Natural killer cell (primary cell): ENCODE data around the gene PTH2. TPM values are rescaled to one million over a fixed set of nuclear protein-coding genes. Genes with fewer than 3 reads are reported as not detected.

Source experiments
- ATAC-seq, 3 donors: fragments of 150-1000 bp in 2 of 3; fragments of 200-7000 bp in 1 of 3; cut with Tn5 transposase; 1 replicate in 1 of 3; 2 replicates in 2 of 3; pipeline ENCODE4 v1.10.0; 2021; ENCODE audit warnings: mild to moderate bottlenecking in 2 of 3, moderate library complexity in 2 of 3
- DNase-seq, 2 donors: peaks; one replicate each; pipeline versions ENCODE4 v3.0.0 to v3.0.0-alpha.2; 2013 to 2021; ENCODE audit warnings: mixed read lengths in 1 of 2
- H3K27ac ChIP-seq: one replicate; pipeline ENCODE4 v1.5.1; 2013; ENCODE audit warnings: mild to moderate bottlenecking, low read length
- H3K27me3 ChIP-seq: one replicate; pipeline ENCODE4 v1.6.1; 2013; ENCODE audit warnings: low read length; ENCODE audit not compliant: control insufficient read depth, insufficient read depth
- H3K36me3 ChIP-seq: one replicate; pipeline ENCODE4 v1.6.1; 2013; ENCODE audit warnings: low read length; ENCODE audit not compliant: control insufficient read depth, insufficient read depth
- H3K4me1 ChIP-seq: one replicate; pipeline ENCODE4 v1.6.1; 2013; ENCODE audit warnings: low read length; ENCODE audit not compliant: control insufficient read depth, insufficient read depth
- H3K4me3 ChIP-seq: one replicate; pipeline ENCODE4 v1.5.1; 2013; ENCODE audit warnings: low read length
- H3K9me3 ChIP-seq: one replicate; pipeline ENCODE4 v1.6.1; 2013; ENCODE audit warnings: low read length; ENCODE audit not compliant: control insufficient read depth, insufficient read depth
- H3K27ac Mint-ChIP-seq, 2 donors: one replicate each; pipeline ENCODE4 v1.8.0; 2022; ENCODE audit warnings: mild to moderate bottlenecking in 2 of 2, mixed read lengths in 2 of 2, moderate library complexity in 1 of 2
- H3K27me3 Mint-ChIP-seq, 2 donors: one replicate each; pipeline ENCODE4 v1.8.0; 2022; ENCODE audit warnings: low read depth in 2 of 2, mixed read lengths in 2 of 2
- H3K36me3 Mint-ChIP-seq: one replicate; pipeline ENCODE4 v1.8.0; 2022; ENCODE audit warnings: mixed read lengths
- H3K4me1 Mint-ChIP-seq, 2 donors: one replicate each; pipeline ENCODE4 v1.8.0; 2022; ENCODE audit warnings: mixed read lengths in 2 of 2
- H3K4me3 Mint-ChIP-seq: one replicate; pipeline ENCODE4 v1.8.0; 2022; ENCODE audit warnings: mild to moderate bottlenecking, moderate library complexity, mixed read lengths
- H3K9me3 Mint-ChIP-seq, 2 donors: one replicate each; pipeline ENCODE4 v1.8.0; 2022; ENCODE audit warnings: mixed read lengths in 2 of 2
- CTCF ChIP-seq: fragments of 200-600 bp; IDR thresholded peaks from one replicate; pipeline ENCODE4 v1.8.0; 2022; ENCODE audit warnings: antibody characterized with exemption
- WGBS: methylation state at CpG from one replicate; pipeline ENCODE4 v1.1.7; 2013; ENCODE audit warnings: missing lambda C conversion rate; ENCODE audit not compliant: insufficient coverage; 5-methylcytosine and 5-hydroxymethylcytosine counted together
- intact Hi-C: fragments of 100-400 bp; cut with micrococcal nuclease; formaldehyde crosslinking; loops from one replicate; pipeline ENCODE4 v1.14.2; 2022
- total RNA-seq, 4 donors: library from RNA; stranded (reverse); fragments of 120-200 nt in 1 of 4; gene quantifications; one replicate each; pipeline versions ENCODE4 v1.2.3 to v1.2.4, GENCODE V29; 2013 to 2022

The PTH2 gene
- total RNA-seq, 3 donors from 2014 or later (not counting 1 experiment from before 2014, with no cell fraction given), result not detected

GRCh38 chr19:49434907-49435583 is 11.8 kb upstream of the PTH2 start:
- no peak for DNase-seq
- Mint-ChIP-seq H3K9me3 (no peaks in the 10 kb centered on the region), H3K36me3 (no peaks in the 10 kb centered on the region), H3K4me3 (no peak overlapping the region), H3K27ac (no peak overlapping the region), H3K27me3 (peaks cover 81 to 92% of the 10 kb centered on the region in 2 donors), H3K4me1 (peaks cover 16 to 37% of the 10 kb centered on the region in 2 donors)
- WGBS, result 89% methylated on average over 18 of the region's 18 CpGs
- TF ChIP-seq CTCF, result no peak
- H3K4me3 ChIP-seq, result no peak overlapping the region
- no peaks in the 10 kb centered on the region for H3K9me3 ChIP-seq
- peaks cover 34% of the 10 kb centered on the region for H3K4me1 ChIP-seq
- H3K27me3 ChIP-seq, result peaks cover 78% of the 10 kb centered on the region
- no peak for ATAC-seq
- no peak overlapping the region for H3K27ac ChIP-seq
- H3K36me3 ChIP-seq, result no peaks in the 10 kb centered on the region
- intact Hi-C loops, result no loop called here

- DNase-seq (no peak), ATAC-seq (no peak)
- no peaks in the 10 kb centered on the region for H3K36me3 ChIP-seq
- Mint-ChIP-seq H3K9me3 (no peaks in the 10 kb centered on the region), H3K36me3 (no peaks in the 10 kb centered on the region), H3K4me3 (no peak overlapping the region), H3K4me1 (peaks cover 22 to 43% of the 10 kb centered on the region in 2 donors), H3K27ac (no peak overlapping the region), H3K27me3 (peaks cover 77 to 89% of the 10 kb centered on the region in 2 donors)
- H3K27ac ChIP-seq, result no peak overlapping the region
- H3K9me3 ChIP-seq, result no peaks in the 10 kb centered on the region
- WGBS, result 21% methylated on average over 31 of the region's 31 CpGs
- TF ChIP-seq CTCF, result no peak
- no peak overlapping the region for H3K4me3 ChIP-seq
- peaks cover 80% of the 10 kb centered on the region for H3K27me3 ChIP-seq
- peaks cover 39% of the 10 kb centered on the region for H3K4me1 ChIP-seq
- intact Hi-C loops, result no loop called here
Observed at GRCh38 chr19:49433240-49433901, 10.1 kb upstream of the PTH2 start.

GRCh38 chr19:49432141-49433073 is 9.2 kb upstream of the PTH2 start:
- Mint-ChIP-seq H3K4me3 (no peak overlapping the region), H3K27me3 (peaks cover 77 to 87% of the 10 kb centered on the region in 2 donors), H3K27ac (peak overlapping the region in 1 of 2 donors; percentile 58), H3K36me3 (no peaks in the 10 kb centered on the region), H3K9me3 (no peaks in the 10 kb centered on the region), H3K4me1 (peaks cover 31 to 49% of the 10 kb centered on the region in 2 donors)
- no peak overlapping the region for H3K4me3 ChIP-seq
- peaks cover 82% of the 10 kb centered on the region for H3K27me3 ChIP-seq
- peak in 1 of 2 donors; percentile 59 for DNase-seq
- H3K36me3 ChIP-seq, result no peaks in the 10 kb centered on the region
- no peak for TF ChIP-seq CTCF
- ATAC-seq, result peak in 2 of 3 donors; percentile 33 to 36
- H3K27ac ChIP-seq, result no peak overlapping the region
- H3K4me1 ChIP-seq, result peaks cover 49% of the 10 kb centered on the region
- intact Hi-C loops, result no loop called here
- WGBS, result 12% methylated on average over 63 of the region's 63 CpGs
- H3K9me3 ChIP-seq, result no peaks in the 10 kb centered on the region
